ENCODE measurements around the gene MEST. TPM values are rescaled to one million over a fixed set of nuclear protein-coding genes. Genes with fewer than 3 reads are reported as not detected.

The MEST gene
- total RNA-seq, 4 donors from 2014 or later: 63.6 to 527 (median 235) TPM

- TF ChIP-seq CTCF (IDR thresholded peaks at IDR 0.05; ENCODE audit: low read depth): no peak
Observed at GRCh38 chr7:130492523-130493274, 814 bp downstream of the MEST start.

DNA sequence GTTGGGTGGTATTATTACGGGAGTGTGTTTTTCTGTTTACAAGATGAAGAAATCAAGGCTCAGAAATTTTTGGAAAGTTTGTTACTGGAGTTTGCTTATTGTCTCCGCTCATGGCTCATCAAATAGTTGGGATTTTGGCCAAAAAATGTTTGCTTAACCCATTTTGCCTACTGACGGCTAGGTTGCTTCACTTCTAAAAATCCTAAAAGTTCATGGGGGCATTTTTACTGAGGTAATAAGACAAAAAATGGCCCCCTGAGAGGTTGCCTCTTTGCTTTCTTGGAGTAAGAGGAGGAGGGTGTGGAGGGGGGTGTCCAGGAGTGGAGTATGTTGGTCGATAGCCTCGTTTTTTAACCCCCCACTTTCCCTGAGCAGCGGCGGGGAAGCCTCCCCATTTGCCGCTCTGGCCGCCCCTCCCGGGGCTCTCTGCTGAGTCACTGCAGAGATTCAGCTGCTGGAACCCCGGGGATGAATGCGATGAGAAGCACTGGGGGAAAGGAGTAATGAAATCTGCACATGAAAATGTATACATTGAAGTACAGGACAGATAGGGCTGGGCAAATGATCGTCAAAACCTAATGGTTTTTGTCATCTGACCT lies 1.5 kb downstream of the MEST start:
- no peak for TF ChIP-seq CTCF (IDR thresholded peaks at IDR 0.05; ENCODE audit: low read depth)

- TF ChIP-seq CTCF (IDR thresholded peaks at IDR 0.05; ENCODE audit: low read depth): no peak
Observed at GRCh38 chr7:130494431-130494858, 2.6 kb downstream of the MEST start.

- TF ChIP-seq CTCF (IDR thresholded peaks at IDR 0.05; ENCODE audit: low read depth): no peak
Observed at GRCh38 chr7:130500463-130500862, 8.6 kb downstream of the MEST start.

DNA sequence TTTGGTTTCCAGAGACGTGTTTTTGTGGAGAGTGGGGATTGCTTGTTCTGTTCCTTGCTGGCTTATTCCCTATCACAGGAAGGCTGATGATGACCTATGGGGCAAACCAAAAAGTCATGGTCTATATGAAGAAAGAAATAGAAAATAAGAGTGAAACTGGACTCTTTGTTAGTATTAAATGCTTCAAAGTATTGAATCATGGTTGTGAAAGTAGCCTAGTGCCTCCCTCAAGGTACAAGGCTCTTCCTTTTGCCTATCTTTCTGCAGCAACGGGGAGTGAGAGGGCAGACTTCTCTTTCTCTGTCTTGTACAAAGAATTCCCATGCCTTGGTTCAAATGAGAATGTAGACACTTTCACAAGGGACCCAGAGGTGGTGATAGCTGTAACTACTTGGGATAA lies 9.0 kb downstream of the MEST start:
- TF ChIP-seq CTCF (IDR thresholded peaks at IDR 0.05; ENCODE audit: low read depth): no peak

GRCh38 chr7:130505753-130506152 lies 13.9 kb downstream of the MEST start:
- no peak for TF ChIP-seq CTCF (IDR thresholded peaks at IDR 0.05; ENCODE audit: low read depth)

DNA sequence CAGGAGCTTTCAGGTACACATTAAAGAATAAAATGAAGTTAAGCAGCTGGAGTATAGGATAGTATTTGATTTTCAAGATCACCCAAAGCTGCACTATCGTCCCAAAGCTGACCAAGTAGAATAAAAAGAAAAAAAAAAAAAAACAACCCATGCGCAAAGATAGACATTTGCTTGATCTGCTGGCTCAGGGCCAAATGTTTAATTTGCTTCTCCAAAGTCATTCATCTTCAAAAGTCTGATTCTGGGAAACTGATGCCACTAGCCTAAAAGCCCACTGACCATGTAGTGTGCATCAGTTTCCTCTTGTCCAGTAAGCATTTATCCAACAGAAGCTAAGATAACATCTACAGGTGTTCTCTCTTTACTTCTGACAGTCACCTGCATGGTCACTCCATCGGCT lies 14.5 kb downstream of the MEST start:
- TF ChIP-seq CTCF (IDR thresholded peaks at IDR 0.05; ENCODE audit: low read depth): no peak

Data from subcutaneous adipose tissue (tissue), 4 donors.